T-helper 9 cell (primary cell): ENCODE measurements around the gene ASIC2.
"Not testable (repeated sequence)": the region's sequence is repeated elsewhere in the genome, so short reads cannot be mapped to it uniquely, and the experiment has no call there.

Experiments used
- DNase-seq: peaks from one replicate; pipeline ENCODE4 v3.0.0-alpha.2; 2020

The ASIC2 gene

GRCh38 chr17:33014751-33015150 lies 278.3 kb downstream of the ASIC2 start:
- DNase-seq = no peak

GRCh38 chr17:33013596-33014375 lies 279.3 kb downstream of the ASIC2 start:
- no peak for DNase-seq

- DNase-seq = no peak
These were observed 280.5 kb downstream of the ASIC2 start for GRCh38 chr17:33012522-33013033.

GRCh38 chr17:33009636-33010035 lies 283.5 kb downstream of the ASIC2 start:
- DNase-seq = no peak

GRCh38 chr17:33007186-33007585 lies 285.9 kb downstream of the ASIC2 start:
- no peak for DNase-seq

GRCh38 chr17:33002246-33002645 lies 290.8 kb downstream of the ASIC2 start:
- no peak for DNase-seq

GRCh38 chr17:32998887-32999228 lies 294.2 kb downstream of the ASIC2 start:
- no peak for DNase-seq

- DNase-seq = peak; percentile 74
These were observed 294.8 kb downstream of the ASIC2 start for GRCh38 chr17:32998111-32998886.

- DNase-seq = no peak
These were observed 297.6 kb downstream of the ASIC2 start for GRCh38 chr17:32995416-32996045.

- DNase-seq = no peak
These were observed 299.1 kb downstream of the ASIC2 start for GRCh38 chr17:32993977-32994376.

GRCh38 chr17:32992321-32993033 lies 300.6 kb downstream of the ASIC2 start:
- no peak for DNase-seq

GRCh38 chr17:32988481-32989101 lies 304.5 kb downstream of the ASIC2 start:
- no peak for DNase-seq

- not testable (repeated sequence) for DNase-seq
These were observed 305.2 kb downstream of the ASIC2 start for GRCh38 chr17:32987868-32988267.

GRCh38 chr17:32987453-32987805 lies 305.7 kb downstream of the ASIC2 start:
- DNase-seq = not testable (repeated sequence)

- DNase-seq = no peak
These were observed 307.9 kb downstream of the ASIC2 start for GRCh38 chr17:32985050-32985756.

- not testable (repeated sequence) for DNase-seq
These were observed 311.5 kb downstream of the ASIC2 start for GRCh38 chr17:32981611-32982010.

GRCh38 chr17:32980230-32980629 lies 312.9 kb downstream of the ASIC2 start:
- DNase-seq = no peak

- no peak for DNase-seq
These were observed 316.5 kb downstream of the ASIC2 start for GRCh38 chr17:32976605-32977004.

GRCh38 chr17:32976131-32976530 lies 317.0 kb downstream of the ASIC2 start:
- no peak for DNase-seq

GRCh38 chr17:32971171-32971570 lies 321.9 kb downstream of the ASIC2 start:
- DNase-seq = no peak

- no peak for DNase-seq
These were observed 322.8 kb downstream of the ASIC2 start for GRCh38 chr17:32970281-32970680.

GRCh38 chr17:32969231-32969630 lies 323.9 kb downstream of the ASIC2 start:
- not testable (repeated sequence) for DNase-seq
